Karpas-422 (cell line): ENCODE data around the gene USP47. TPM values are rescaled to one million over a fixed set of nuclear protein-coding genes. Genes with fewer than 3 reads are reported as not detected.

Source experiments
- DNase-seq: peaks from one replicate; pipeline ENCODE4 v3.0.0-alpha.2; 2015
- H2AFZ ChIP-seq: fragments of 200-600 bp; sonication (generic); 2 replicates; pipeline ENCODE4 v1.6.1; 2014; ENCODE audit warnings: antibody characterized with exemption, low read length, mixed read lengths
- H3K27ac ChIP-seq: fragments of 200-600 bp; sonication (generic); 2 replicates; pipeline ENCODE4 v1.5.1; 2014; ENCODE audit warnings: mild to moderate bottlenecking, low read length, moderate library complexity
- H3K27me3 ChIP-seq: fragments of 200-600 bp; sonication (generic); 2 replicates; pipeline ENCODE4 v1.6.1; 2014; ENCODE audit warnings: low read length, mixed read lengths
- H3K36me3 ChIP-seq: fragments of 200-600 bp; sonication (generic); 2 replicates; pipeline ENCODE4 v1.6.1; 2014; ENCODE audit warnings: low read length, mixed read lengths; ENCODE audit not compliant: insufficient read depth
- H3K4me1 ChIP-seq: fragments of 200-600 bp; sonication (generic); 2 replicates; pipeline ENCODE4 v1.6.1; 2014; ENCODE audit warnings: mild to moderate bottlenecking, low read length, mixed read lengths
- H3K4me2 ChIP-seq: fragments of 200-600 bp; sonication (generic); 2 replicates; pipeline ENCODE4 v1.6.1; 2014; ENCODE audit warnings: low read length, low read depth, mild to moderate bottlenecking; ENCODE audit not compliant: poor library complexity, severe bottlenecking
- H3K4me3 ChIP-seq: fragments of 200-600 bp; sonication (generic); 2 replicates; pipeline ENCODE4 v1.5.1; 2014; ENCODE audit warnings: mild to moderate bottlenecking, antibody characterized with exemption, low read length, mixed read lengths
- H3K79me2 ChIP-seq: fragments of 200-600 bp; sonication (generic); 2 replicates; pipeline ENCODE4 v1.6.1; 2014; ENCODE audit warnings: mild to moderate bottlenecking, low read length, mixed read lengths
- H3K9ac ChIP-seq: fragments of 200-600 bp; sonication (generic); 2 replicates; pipeline ENCODE4 v1.6.0; 2014; ENCODE audit warnings: low read length
- H3K9me2 ChIP-seq: fragments of 200-600 bp; sonication (generic), shearing (Covaris generic); replicated peaks from 2 replicates; pipeline ENCODE4 v1.6.0; 2014; ENCODE audit warnings: mild to moderate bottlenecking, low read length, moderate library complexity; ENCODE audit not compliant: insufficient read depth
- H3K9me3 ChIP-seq: fragments of 300-700, 200-600 bp; sonication (generic); 2 replicates; pipeline ENCODE4 v1.6.1; 2014; ENCODE audit warnings: low read length, mixed read lengths
- H4K20me1 ChIP-seq: fragments of 200-600 bp; sonication (generic); 2 replicates; pipeline ENCODE4 v1.6.1; 2014; ENCODE audit warnings: mild to moderate bottlenecking, antibody characterized with exemption, low read length, low read depth; ENCODE audit not compliant: insufficient read depth
- total RNA-seq: library from RNA; depleted of rRNA; stranded (reverse); fragments of >200 nt; shearing (Covaris generic); gene quantifications from 2 replicates; pipeline ENCODE4 v1.2.3, GENCODE V29; 2014; ENCODE audit warnings: low replicate concordance

USP47 gene
- total RNA-seq, 1 experiment from 2014 or later, result 61.2 TPM

DNA sequence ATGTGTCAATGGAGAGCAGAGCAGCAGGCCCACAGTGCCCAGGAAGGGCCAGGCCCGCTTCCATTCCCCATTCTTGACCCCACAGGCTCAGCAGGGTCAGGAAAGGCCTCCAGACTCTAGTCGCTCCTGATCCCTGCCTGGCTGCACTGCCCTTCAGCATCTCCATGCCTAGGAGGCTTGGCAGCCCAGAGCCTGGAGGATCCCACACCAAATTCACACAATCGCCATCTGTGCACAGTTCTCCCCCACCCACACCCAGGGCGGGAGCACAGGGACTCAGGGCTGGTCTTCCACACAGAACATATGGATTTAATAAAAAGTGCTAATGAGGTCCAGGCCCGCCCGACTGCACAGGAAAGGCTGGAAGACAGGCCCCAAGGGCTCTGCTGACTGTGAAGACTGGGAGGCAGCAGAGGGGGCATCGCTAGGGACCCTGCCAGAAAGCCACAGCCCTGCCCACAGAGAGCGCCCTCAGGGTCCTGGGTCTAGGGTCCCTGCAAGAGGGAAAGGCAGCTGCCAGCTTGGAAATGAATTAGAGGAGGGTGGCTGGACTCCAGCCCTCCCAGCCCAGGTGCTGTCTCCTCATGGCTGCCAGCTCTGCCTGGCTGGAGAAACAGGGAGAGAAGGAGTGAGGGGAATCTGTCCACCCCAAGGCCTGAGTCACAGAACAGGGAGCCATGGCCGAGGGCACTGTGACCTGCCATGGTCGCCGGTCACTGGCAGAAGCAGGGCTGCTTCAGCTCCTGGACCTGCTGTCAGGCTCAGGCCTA is 126.9 kb downstream of the USP47 start:
- Histone ChIP-seq H3K9me2 (no peaks in the 10 kb centered on the region), H4K20me1 (no peaks in the 10 kb centered on the region), H3K4me1 (no peaks in the 10 kb centered on the region), H2AFZ (no peak overlapping the region), H3K4me3 (no peak overlapping the region), H3K27ac (no peak overlapping the region), H3K27me3 (no peaks in the 10 kb centered on the region), H3K4me2 (no peak overlapping the region), H3K36me3 (no peaks in the 10 kb centered on the region), H3K9ac (no peak overlapping the region), H3K79me2 (no peaks in the 10 kb centered on the region), H3K9me3 (no peaks in the 10 kb centered on the region)
- no peak for DNase-seq

DNA sequence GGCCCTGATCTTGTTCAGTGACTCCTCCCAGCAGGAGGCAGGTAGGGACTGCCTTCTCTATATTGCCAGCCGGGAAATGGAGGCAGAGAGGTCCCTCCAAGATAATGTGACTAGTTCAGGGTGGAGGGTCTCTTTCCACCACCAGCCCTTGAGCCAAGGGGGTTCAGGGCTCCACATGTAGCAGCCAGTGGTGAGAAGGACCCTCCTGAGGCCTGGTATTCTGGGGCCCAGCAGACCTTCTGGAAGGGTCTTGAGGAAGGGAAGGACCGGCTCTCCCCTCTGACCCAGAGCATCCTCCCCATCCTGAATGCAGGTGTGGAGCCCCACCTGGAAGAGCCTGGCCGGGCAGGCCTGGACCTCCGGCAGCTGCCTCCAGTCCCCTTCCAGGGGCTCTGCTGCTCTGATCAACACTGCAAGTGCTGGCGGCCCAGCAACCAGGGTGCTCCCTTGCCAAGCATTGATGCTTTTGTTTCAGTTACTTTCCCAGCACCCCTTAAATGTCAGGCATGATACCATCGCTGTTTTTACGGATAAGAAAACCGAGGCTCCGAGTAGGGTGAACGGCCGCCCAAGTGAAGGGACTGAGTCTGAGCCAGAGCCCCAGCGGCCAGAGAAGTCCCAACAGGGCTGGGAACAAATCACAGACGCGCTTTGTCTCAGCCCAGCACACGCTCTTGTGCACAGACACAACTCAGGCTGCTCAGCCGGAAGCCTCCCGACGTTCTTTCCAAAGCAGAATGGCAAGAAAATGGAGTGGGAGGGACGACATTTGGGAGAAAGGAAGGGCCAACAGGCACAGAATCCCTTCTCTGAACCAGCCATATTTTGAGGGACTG is 127.8 kb downstream of the USP47 start:
- no peak for DNase-seq
- Histone ChIP-seq H3K4me3 (no peak overlapping the region), H3K9me3 (no peaks in the 10 kb centered on the region), H3K9me2 (no peaks in the 10 kb centered on the region), H3K4me2 (no peak overlapping the region), H4K20me1 (no peaks in the 10 kb centered on the region), H3K4me1 (no peaks in the 10 kb centered on the region), H2AFZ (no peak overlapping the region), H3K9ac (no peak overlapping the region), H3K27ac (no peak overlapping the region), H3K79me2 (no peaks in the 10 kb centered on the region), H3K36me3 (no peaks in the 10 kb centered on the region), H3K27me3 (no peaks in the 10 kb centered on the region)

DNA sequence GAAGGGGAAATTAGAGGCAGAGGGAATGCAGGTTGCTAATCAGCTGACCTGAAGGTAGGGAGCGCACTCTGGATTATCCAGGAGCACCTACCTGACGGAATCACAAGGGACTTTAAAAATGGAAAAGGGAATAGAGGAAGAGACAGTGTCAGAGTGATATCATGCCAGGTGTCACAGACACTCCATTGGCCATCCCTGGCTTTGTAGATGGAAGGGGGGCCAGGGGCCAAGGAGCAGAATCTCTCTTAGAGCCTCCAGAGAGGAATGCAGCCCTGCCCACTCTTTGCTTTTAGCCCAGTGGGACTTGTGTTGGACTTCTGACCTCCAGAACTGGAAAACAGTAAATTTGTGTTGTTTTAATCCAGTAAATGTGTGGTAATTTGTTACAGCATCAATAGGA is 128.8 kb downstream of the USP47 start:
- Histone ChIP-seq H3K4me2 (no peak overlapping the region), H3K9ac (no peak overlapping the region), H3K9me2 (no peaks in the 10 kb centered on the region), H3K27ac (no peak overlapping the region), H4K20me1 (no peaks in the 10 kb centered on the region), H2AFZ (no peak overlapping the region), H3K4me3 (no peak overlapping the region), H3K79me2 (no peaks in the 10 kb centered on the region), H3K9me3 (no peaks in the 10 kb centered on the region), H3K27me3 (no peaks in the 10 kb centered on the region), H3K36me3 (no peaks in the 10 kb centered on the region), H3K4me1 (no peaks in the 10 kb centered on the region)
- DNase-seq, result no peak

DNA sequence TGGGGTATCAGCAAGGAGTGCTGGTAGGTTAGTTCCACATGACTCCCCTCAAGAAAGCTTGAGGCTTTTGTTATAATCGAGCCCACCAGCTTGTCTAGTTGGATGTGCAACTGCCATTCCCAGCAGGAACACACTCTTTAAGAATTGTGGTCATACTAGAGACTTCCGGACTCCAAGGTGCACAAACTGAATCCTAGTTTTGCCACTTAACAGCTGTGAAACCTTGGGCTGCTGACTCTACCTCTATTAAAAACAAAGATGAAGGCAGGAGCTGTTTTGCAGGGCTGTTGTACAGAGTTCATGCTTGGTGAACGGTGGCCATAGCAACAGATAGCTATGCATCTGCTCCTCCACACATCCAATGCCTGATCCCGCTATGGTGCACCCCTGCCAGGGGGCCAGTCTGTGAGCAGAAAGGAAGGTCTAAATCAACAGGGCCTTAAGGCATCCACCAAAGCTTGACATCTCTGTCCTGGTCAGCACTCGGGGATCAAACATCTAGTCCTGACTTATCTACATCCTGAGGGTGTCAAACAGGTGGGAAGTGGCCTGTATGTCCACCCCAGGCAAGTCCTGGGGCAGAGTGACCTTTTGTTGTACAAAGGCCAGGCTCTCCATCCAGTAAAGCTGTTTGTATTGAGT is 130.3 kb downstream of the USP47 start:
- Histone ChIP-seq H2AFZ (no peak overlapping the region), H3K9me3 (no peaks in the 10 kb centered on the region), H3K27ac (no peak overlapping the region), H4K20me1 (no peaks in the 10 kb centered on the region), H3K4me2 (no peak overlapping the region), H3K27me3 (no peaks in the 10 kb centered on the region), H3K4me1 (no peaks in the 10 kb centered on the region), H3K4me3 (no peak overlapping the region), H3K36me3 (no peaks in the 10 kb centered on the region), H3K79me2 (no peaks in the 10 kb centered on the region), H3K9me2 (no peaks in the 10 kb centered on the region), H3K9ac (no peak overlapping the region)
- no peak for DNase-seq

DNA sequence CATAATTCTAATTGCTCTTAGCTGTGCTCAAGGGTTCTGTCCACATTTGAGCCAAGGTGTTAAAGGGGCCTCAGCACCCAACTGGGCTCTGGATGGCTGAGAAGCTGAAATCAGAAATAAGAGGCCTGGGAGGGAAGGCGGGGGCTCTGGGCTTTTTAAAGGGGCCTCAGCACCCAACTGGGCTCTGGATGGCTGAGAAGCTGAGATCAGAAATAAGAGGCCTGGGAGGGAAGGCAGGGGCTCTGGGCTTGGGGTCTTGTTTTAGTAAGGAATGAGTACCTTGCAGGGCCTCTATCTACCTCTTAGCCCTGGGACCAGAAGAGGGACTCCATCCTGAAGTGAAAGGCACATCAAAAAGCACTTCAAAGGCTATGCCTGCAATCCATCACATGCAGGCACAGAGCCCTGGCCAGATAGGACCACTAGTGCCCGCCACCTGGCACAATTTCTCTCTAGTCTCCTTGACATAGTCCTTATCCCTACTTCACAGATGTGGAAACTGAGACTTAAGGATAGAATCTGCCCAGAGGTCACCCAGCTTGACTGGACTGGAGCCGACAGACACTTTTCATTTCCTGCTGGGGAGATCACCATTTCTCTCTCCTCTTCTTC is 131.1 kb downstream of the USP47 start:
- Histone ChIP-seq H3K36me3 (no peaks in the 10 kb centered on the region), H3K27me3 (no peaks in the 10 kb centered on the region), H2AFZ (no peak overlapping the region), H3K4me3 (no peak overlapping the region), H3K79me2 (no peaks in the 10 kb centered on the region), H3K9me3 (no peaks in the 10 kb centered on the region), H4K20me1 (no peaks in the 10 kb centered on the region), H3K9ac (no peak overlapping the region), H3K4me1 (no peaks in the 10 kb centered on the region), H3K27ac (no peak overlapping the region), H3K9me2 (no peaks in the 10 kb centered on the region), H3K4me2 (no peak overlapping the region)
- DNase-seq, result no peak

DNA sequence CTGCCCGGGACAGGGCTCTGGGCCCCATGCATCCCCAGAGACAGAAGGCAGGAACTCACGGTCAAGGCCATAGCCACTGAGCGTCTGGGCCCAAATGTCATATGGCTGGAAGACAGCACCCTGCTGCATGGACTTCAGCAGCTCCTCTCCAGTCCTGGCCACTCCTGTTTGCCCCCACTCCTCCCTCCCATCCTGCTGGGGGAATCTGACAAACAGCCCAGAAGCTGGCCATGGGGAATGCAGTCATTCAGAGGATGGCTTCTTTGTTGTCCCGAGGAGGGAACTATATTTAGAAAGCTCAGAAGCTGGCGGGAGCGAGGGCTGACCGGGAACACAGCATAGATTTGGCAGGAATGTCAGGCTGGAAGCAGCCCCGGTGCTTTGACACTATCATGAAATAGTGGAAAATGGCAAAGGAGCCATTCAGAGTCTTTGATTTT is 131.6 kb downstream of the USP47 start:
- DNase-seq, result no peak
- H3K4me1 ChIP-seq, result no peaks in the 10 kb centered on the region

DNA sequence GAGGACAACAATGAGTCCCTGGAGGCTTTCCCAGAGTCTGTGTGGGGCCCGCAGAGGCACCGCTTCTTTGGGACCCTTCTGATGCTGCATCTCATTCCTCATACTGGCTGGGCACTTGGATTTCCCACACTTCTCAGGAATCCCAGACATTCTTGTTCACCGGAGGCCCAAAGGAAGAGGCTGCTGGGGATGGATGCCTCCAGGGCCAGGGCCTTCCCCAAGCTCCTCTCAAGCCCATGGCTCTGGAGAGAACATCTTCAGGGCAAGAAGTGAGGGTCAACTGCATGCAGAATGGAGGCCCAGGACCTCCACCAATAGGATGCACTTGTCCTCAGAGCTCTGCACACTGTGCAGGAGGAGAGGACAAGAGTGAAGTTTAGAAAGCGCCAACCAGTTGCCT is 132.1 kb downstream of the USP47 start:
- DNase-seq, result no peak
- H3K27me3 ChIP-seq, result no peaks in the 10 kb centered on the region

More for the DNA sequence above, 131.6 kb downstream of the USP47 start:
- Histone ChIP-seq H4K20me1 (no peaks in the 10 kb centered on the region), H3K9ac (no peak overlapping the region), H3K9me3 (no peaks in the 10 kb centered on the region), H3K9me2 (no peaks in the 10 kb centered on the region), H3K4me3 (no peak overlapping the region), H3K27me3 (no peaks in the 10 kb centered on the region), H3K36me3 (no peaks in the 10 kb centered on the region), H3K27ac (no peak overlapping the region), H2AFZ (no peak overlapping the region), H3K79me2 (no peaks in the 10 kb centered on the region), H3K4me2 (no peak overlapping the region)

More for the DNA sequence above, 132.1 kb downstream of the USP47 start:
- H3K79me2 ChIP-seq, result no peaks in the 10 kb centered on the region
- no peaks in the 10 kb centered on the region for H3K9me2 ChIP-seq
- no peaks in the 10 kb centered on the region for H4K20me1 ChIP-seq
- no peak overlapping the region for H3K9ac ChIP-seq
- no peak overlapping the region for H3K4me2 ChIP-seq
- no peak overlapping the region for H2AFZ ChIP-seq
- no peaks in the 10 kb centered on the region for H3K9me3 ChIP-seq
- H3K4me3 ChIP-seq, result no peak overlapping the region
- H3K4me1 ChIP-seq, result no peaks in the 10 kb centered on the region
- H3K27ac ChIP-seq, result no peak overlapping the region
- H3K36me3 ChIP-seq, result no peaks in the 10 kb centered on the region
